Measurements from ENCODE around the gene AVEN. TPM values are rescaled to one million over a fixed set of nuclear protein-coding genes. Genes with fewer than 3 reads are reported as not detected.

The AVEN gene
- polyA plus RNA-seq, 1 donor (not counting 4 experiments of a cell fraction or from before 2014, with no cell fraction given): 16.6 TPM

DNA sequence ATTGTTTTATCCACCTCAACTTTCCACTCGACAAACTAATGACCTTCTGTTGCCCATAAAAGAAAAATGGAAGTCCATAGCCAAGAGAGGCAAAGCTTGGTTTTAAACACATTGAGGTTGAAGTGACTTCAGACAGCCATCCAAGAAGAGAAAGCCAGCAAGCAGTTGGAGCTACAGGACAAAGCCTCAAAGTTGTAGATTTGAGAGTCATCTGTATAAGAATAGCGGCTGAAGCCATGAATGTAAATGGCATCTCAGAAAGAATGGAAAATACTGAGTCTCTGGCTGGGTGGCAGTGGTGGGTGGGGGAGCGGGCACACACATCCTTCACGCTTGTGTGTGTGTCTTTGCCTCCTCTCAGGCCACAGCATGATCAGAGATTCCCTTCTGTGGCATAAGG is 194.8 kb downstream of the AVEN start:
- no peak overlapping the region for H3K4me3 ChIP-seq (ENCODE audit: control insufficient read depth in 2 of 3, extremely low read depth in 1 of 3, insufficient read depth in 2 of 3, low read depth in 1 of 3, low read length in 3 of 3)
- H4K20me1 ChIP-seq (ENCODE audit: control insufficient read depth, extremely low read depth, insufficient read depth, low read length): no peaks in the 10 kb centered on the region
- H2AFZ ChIP-seq (ENCODE audit: control insufficient read depth, low read length): no peak overlapping the region
- no peak overlapping the region for H3K27ac ChIP-seq (ENCODE audit: control insufficient read depth, insufficient read depth, low read length)
- no peak for FAIRE-seq
- no peaks in the 10 kb centered on the region for H3K27me3 ChIP-seq (ENCODE audit: control insufficient read depth, extremely low read depth, insufficient read depth, low read length)
- H3K9ac ChIP-seq (ENCODE audit: control insufficient read depth, extremely low read depth, insufficient read depth, low read length): no peak overlapping the region
- no peaks in the 10 kb centered on the region for H3K36me3 ChIP-seq (ENCODE audit: control insufficient read depth in 2 of 2, extremely low read depth in 1 of 2, insufficient read depth in 2 of 2, low read length in 2 of 2)
- H3K9me1 ChIP-seq (ENCODE audit: control insufficient read depth, extremely low read depth, insufficient read depth, low read length): no peaks in the 10 kb centered on the region
- dilution Hi-C loops (cut with MboI; ENCODE audit: extremely low pct_ligation_motif_present, low sequenced_read_pairs): no loop called here
- H3K4me1 ChIP-seq (ENCODE audit: control insufficient read depth, extremely low read depth, insufficient read depth, low read length): peaks cover 12% of the 10 kb centered on the region
- no peak for TF ChIP-seq EZH2 (IDR thresholded peaks at IDR 0.05; ENCODE audit: low read length)
- TF ChIP-seq, protein P1, sequence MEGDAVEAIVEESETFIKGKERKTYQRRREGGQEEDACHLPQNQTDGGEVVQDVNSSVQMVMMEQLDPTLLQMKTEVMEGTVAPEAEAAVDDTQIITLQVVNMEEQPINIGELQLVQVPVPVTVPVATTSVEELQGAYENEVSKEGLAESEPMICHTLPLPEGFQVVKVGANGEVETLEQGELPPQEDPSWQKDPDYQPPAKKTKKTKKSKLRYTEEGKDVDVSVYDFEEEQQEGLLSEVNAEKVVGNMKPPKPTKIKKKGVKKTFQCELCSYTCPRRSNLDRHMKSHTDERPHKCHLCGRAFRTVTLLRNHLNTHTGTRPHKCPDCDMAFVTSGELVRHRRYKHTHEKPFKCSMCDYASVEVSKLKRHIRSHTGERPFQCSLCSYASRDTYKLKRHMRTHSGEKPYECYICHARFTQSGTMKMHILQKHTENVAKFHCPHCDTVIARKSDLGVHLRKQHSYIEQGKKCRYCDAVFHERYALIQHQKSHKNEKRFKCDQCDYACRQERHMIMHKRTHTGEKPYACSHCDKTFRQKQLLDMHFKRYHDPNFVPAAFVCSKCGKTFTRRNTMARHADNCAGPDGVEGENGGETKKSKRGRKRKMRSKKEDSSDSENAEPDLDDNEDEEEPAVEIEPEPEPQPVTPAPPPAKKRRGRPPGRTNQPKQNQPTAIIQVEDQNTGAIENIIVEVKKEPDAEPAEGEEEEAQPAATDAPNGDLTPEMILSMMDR (optimal IDR thresholded peaks at IDR 0.05 in 1 of 3, IDR thresholded peaks at IDR 0.05 in 1 of 3, conservative IDR thresholded peaks at IDR 0.05 in 1 of 3; ENCODE audit: extremely low read depth in 1 of 3, insufficient read depth in 2 of 3, low read length in 3 of 3): no peak
- H3K4me2 ChIP-seq (ENCODE audit: control insufficient read depth, extremely low read depth, insufficient read depth, low read depth, low read length): no peak overlapping the region
- H3K9me3 ChIP-seq (ENCODE audit: control insufficient read depth, low read depth, low read length): no peaks in the 10 kb centered on the region
- no peak for DNase-seq (ENCODE audit: low read depth, low spot score)
- no peaks in the 10 kb centered on the region for H3K79me2 ChIP-seq (ENCODE audit: control insufficient read depth, insufficient read depth, low read length)

DNA sequence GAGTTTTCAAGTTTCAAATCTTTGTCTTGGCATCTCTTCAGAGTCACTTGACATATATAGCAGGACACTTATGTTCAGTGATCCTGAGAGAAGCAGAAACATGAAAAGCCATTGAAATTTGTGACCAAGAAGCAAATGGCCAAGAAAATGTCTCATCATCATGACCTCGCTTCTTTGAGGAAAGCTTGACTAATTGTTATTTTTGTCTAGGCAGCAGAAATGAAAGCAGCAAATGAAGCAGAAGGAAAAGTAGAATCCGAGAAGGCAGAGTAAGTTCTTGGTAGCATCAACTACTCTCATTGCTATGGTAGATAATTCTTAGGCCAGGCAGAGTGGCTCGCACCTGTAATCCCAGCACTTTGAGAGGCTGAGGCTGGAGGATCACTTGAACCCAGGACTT is 198.4 kb downstream of the AVEN start:
- H3K9me3 ChIP-seq (ENCODE audit: control insufficient read depth, low read depth, low read length): no peaks in the 10 kb centered on the region
- H3K9me1 ChIP-seq (ENCODE audit: control insufficient read depth, extremely low read depth, insufficient read depth, low read length): no peaks in the 10 kb centered on the region
- no peaks in the 10 kb centered on the region for H3K27me3 ChIP-seq (ENCODE audit: control insufficient read depth, extremely low read depth, insufficient read depth, low read length)
- DNase-seq (ENCODE audit: low read depth, low spot score) (no peak), FAIRE-seq (no peak)
- TF ChIP-seq EZH2 (IDR thresholded peaks at IDR 0.05; ENCODE audit: low read length): no peak
- TF ChIP-seq, protein P1 (optimal IDR thresholded peaks at IDR 0.05 in 1 of 3, IDR thresholded peaks at IDR 0.05 in 1 of 3, conservative IDR thresholded peaks at IDR 0.05 in 1 of 3; ENCODE audit: extremely low read depth in 1 of 3, insufficient read depth in 2 of 3, low read length in 3 of 3): no peak
- no peak overlapping the region for H3K4me3 ChIP-seq (ENCODE audit: control insufficient read depth in 2 of 3, extremely low read depth in 1 of 3, insufficient read depth in 2 of 3, low read depth in 1 of 3, low read length in 3 of 3)
- no peaks in the 10 kb centered on the region for H3K36me3 ChIP-seq (ENCODE audit: control insufficient read depth in 2 of 2, extremely low read depth in 1 of 2, insufficient read depth in 2 of 2, low read length in 2 of 2)
- no peaks in the 10 kb centered on the region for H3K79me2 ChIP-seq (ENCODE audit: control insufficient read depth, insufficient read depth, low read length)
- H4K20me1 ChIP-seq (ENCODE audit: control insufficient read depth, extremely low read depth, insufficient read depth, low read length): no peaks in the 10 kb centered on the region
- H2AFZ ChIP-seq (ENCODE audit: control insufficient read depth, low read length): no peak overlapping the region
- H3K4me2 ChIP-seq (ENCODE audit: control insufficient read depth, extremely low read depth, insufficient read depth, low read depth, low read length): no peak overlapping the region
- dilution Hi-C loops (cut with MboI; ENCODE audit: extremely low pct_ligation_motif_present, low sequenced_read_pairs): no loop called here
- no peak overlapping the region for H3K27ac ChIP-seq (ENCODE audit: control insufficient read depth, insufficient read depth, low read length)
- H3K4me1 ChIP-seq (ENCODE audit: control insufficient read depth, extremely low read depth, insufficient read depth, low read length): peaks cover 13% of the 10 kb centered on the region
- no peak overlapping the region for H3K9ac ChIP-seq (ENCODE audit: control insufficient read depth, extremely low read depth, insufficient read depth, low read length)
